GM21526 (cell line): Measurements from ENCODE around the gene KCNH6.

Source experiments
- ATAC-seq: cut with Tn5 transposase; IDR thresholded peaks from one replicate; pipeline ENCODE4 v1.9.1; 2021; ENCODE audit warnings: moderate library complexity; ENCODE audit not compliant: unreplicated experiment, low FRiP score

The KCNH6 gene

GRCh38 chr17:63511331-63511730 is 11.8 kb upstream of the KCNH6 start:
- no peak for ATAC-seq

DNA sequence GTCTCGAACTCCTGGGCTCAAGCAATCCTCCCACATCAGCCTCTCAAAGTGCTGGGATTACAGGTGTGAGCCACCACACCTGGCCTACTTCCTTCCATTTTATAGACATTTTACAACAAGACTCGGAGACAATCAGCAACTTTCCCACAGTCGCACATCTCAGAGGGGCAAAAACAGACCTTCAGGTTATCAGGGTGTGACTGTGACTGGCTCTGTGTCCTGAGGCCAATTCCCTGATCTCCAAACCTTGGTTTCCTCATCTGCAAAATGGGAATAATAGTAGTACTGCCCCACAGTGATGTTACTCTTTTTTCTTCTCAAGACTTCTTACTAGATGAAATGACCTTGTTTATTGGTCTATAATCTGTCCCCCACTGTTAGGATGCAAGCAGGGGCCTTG is 10.8 kb upstream of the KCNH6 start:
- ATAC-seq = no peak

- ATAC-seq = no peak
These were observed 10.1 kb upstream of the KCNH6 start for GRCh38 chr17:63512896-63513644.

GRCh38 chr17:63514477-63514876 is 8.7 kb upstream of the KCNH6 start:
- no peak for ATAC-seq

DNA sequence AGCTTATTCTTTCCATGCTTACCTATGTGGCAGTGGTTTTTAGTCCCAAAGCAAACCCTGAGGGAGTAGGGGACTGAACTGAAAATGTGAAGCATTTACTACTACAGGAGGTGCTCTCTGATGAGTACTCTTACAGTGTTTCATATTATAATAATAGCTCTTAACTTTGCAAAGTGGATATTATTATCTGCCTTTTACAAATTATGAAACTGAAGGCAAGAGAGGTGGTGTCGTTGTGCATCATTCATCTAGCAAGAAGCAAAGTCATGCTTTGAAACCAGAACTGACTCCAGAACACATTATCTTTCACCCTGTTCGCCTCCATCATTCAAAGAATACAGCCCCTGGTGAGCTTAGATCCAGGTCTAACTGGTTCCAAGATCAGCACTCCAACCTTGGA is 8.2 kb upstream of the KCNH6 start:
- no peak for ATAC-seq

- ATAC-seq = no peak
These were observed 7.7 kb upstream of the KCNH6 start for GRCh38 chr17:63515426-63515825.

- no peak for ATAC-seq
These were observed 6.0 kb upstream of the KCNH6 start for GRCh38 chr17:63516910-63517824.

DNA sequence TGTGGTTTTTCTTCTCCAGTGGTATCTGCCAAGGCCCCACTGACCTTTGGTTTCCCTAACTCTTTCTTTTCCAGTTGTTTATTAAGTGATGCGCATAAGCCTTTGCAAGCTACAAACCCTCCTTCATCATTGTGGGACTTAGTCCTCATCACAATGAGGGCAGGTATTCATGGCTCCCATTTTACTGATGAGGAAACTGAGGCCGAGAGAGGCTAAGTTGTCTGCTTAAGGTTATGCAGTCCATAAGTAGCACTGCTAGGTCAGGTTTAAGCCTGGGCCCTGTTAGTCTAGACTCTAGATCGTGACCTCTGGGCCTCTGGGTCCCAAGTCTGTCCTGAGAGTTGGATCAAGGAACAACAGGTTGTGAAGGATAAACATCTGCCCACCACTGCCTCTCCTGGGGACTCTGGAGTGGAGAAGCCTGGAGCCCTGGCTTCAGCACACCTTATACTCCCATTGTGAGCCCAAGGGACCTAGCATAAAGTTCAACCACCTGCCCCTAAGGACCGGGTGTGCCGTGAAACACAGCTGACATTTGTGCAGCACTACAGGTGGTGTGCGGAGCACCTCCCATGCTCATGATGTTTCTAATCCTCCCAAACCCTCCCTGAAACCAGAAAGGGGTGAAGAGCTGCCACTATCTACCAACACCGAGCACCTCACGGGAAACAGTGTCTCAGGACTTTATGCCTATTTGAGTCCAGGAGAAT is 5.2 kb upstream of the KCNH6 start:
- no peak for ATAC-seq

GRCh38 chr17:63519116-63519881 is 3.9 kb upstream of the KCNH6 start:
- no peak for ATAC-seq

- ATAC-seq = no peak
These were observed 2.9 kb upstream of the KCNH6 start for GRCh38 chr17:63519972-63520882.

- no peak for ATAC-seq
These were observed 893 bp downstream of the KCNH6 start for GRCh38 chr17:63524051-63524450.

GRCh38 chr17:63525190-63525946 is 2.2 kb downstream of the KCNH6 start:
- no peak for ATAC-seq

DNA sequence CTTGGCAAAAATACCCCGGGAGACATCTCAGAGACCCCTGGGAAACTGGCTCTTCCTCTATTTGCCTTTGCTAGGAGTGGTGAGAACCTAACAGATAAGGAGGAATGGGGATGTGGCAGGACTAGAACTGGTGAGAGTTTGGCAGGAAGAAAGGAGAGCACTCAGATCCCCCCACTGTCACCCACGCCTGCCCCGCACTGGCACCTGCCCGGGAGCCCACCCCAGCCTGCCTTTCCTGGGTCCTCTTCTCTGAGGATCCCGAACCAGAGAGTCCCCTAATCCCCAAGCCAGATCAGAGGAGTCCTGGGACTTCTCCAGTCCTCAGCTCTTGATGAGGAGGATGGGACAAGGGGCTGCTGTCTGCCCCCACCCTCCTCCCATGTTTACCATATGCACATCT is 3.7 kb downstream of the KCNH6 start:
- no peak for ATAC-seq

DNA sequence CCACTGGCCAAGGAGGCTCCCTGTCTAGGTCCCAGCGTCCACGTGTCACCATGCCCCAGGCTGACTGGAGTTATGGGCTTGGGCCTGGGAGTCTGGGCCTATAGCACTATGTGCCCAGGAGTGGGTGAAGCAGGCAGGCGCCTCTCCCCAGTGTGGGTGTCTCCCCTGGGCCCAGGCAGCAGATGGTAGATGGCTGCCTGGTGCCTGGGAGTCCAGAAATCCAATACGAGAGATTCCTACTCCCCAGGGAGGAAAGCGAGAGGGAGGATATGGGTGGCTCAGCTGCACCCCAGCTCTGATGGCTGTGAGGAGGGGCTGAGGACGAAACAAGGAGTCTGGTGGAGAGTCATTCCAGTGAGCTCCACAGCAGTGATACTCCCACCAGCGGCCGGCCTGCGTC is 5.0 kb downstream of the KCNH6 start:
- ATAC-seq = no peak

DNA sequence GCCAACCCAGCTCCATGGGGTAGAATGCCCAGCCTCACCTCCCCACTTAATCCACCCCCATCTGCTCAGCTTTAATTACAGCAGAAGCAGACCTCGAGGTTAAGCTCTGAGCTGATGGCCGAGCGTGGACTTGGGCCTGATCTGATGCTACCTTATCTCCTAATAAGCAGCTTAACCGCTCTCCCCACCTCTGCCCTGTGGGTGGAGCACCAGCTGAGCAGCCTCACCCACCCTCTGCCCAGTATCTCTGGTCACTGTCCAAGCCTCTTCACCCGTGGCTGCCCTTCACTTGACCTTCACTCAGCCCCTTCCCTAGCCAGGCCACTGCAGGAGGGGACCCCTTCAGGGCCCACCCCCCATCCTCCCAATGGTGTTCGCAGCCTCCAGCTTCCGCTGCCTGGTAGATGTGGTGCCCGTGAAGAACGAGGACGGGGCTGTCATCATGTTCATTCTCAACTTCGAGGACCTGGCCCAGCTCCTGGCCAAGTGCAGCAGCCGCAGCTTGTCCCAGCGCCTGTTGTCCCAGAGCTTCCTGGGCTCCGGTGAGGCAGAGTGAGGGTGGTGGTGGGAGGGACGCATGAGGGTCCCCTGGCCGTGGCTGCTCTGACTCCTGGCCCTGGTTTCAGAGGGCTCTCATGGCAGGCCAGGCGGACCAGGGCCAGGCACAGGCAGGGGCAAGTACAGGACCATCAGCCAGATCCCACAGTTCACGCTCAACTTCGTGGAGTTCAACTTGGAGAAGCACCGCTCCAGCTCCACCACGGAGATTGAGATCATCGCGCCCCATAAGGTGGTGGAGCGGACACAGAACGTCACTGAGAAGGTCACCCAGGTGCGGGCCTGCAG is 6.8 kb downstream of the KCNH6 start:
- ATAC-seq = no peak

GRCh38 chr17:63530557-63531021 is 7.4 kb downstream of the KCNH6 start:
- ATAC-seq = no peak

- ATAC-seq = no peak
These were observed 8.1 kb downstream of the KCNH6 start for GRCh38 chr17:63531022-63531965.
